ENCODE measurements around the gene ANXA11.
A peak's percentile ranks its signal among the peaks of the same experiment; 100 is the strongest.

The ANXA11 gene

GRCh38 chr10:80168162-80168511 lies 37.2 kb downstream of the ANXA11 start:
- no peak for DNase-seq
- TF ChIP-seq GATA1 (IDR thresholded peaks at IDR 0.05; ENCODE audit: low read depth, low read length): no peak
- TF ChIP-seq POLR2A (IDR thresholded peaks at IDR 0.05; ENCODE audit: low read length): no peak

GRCh38 chr10:80167471-80168161 lies 37.7 kb downstream of the ANXA11 start:
- TF ChIP-seq POLR2A (IDR thresholded peaks at IDR 0.05; ENCODE audit: low read length): no peak
- TF ChIP-seq GATA1 (IDR thresholded peaks at IDR 0.05; ENCODE audit: low read depth, low read length): no peak
- DNase-seq: no peak

- DNase-seq: no peak
- no peak for TF ChIP-seq POLR2A (IDR thresholded peaks at IDR 0.05; ENCODE audit: low read length)
- no peak for TF ChIP-seq GATA1 (IDR thresholded peaks at IDR 0.05; ENCODE audit: low read depth, low read length)
Observed at GRCh38 chr10:80166581-80167470, 38.5 kb downstream of the ANXA11 start.

- TF ChIP-seq POLR2A (IDR thresholded peaks at IDR 0.05; ENCODE audit: low read length) (no peak), GATA1 (IDR thresholded peaks at IDR 0.05; ENCODE audit: low read depth, low read length) (no peak)
- DNase-seq: no peak
Observed at GRCh38 chr10:80165173-80165572, 40.2 kb downstream of the ANXA11 start.

- DNase-seq: no peak
- TF ChIP-seq POLR2A (IDR thresholded peaks at IDR 0.05; ENCODE audit: low read length) (no peak), GATA1 (IDR thresholded peaks at IDR 0.05; ENCODE audit: low read depth, low read length) (no peak)
Observed at GRCh38 chr10:80164596-80164995, 40.7 kb downstream of the ANXA11 start.

GRCh38 chr10:80163741-80164341 lies 41.5 kb downstream of the ANXA11 start:
- DNase-seq: no peak
- TF ChIP-seq POLR2A (IDR thresholded peaks at IDR 0.05; ENCODE audit: low read length) (no peak), GATA1 (IDR thresholded peaks at IDR 0.05; ENCODE audit: low read depth, low read length) (no peak)

GRCh38 chr10:80161321-80162083 lies 43.8 kb downstream of the ANXA11 start:
- TF ChIP-seq POLR2A (IDR thresholded peaks at IDR 0.05; ENCODE audit: low read length) (no peak), GATA1 (IDR thresholded peaks at IDR 0.05; ENCODE audit: low read depth, low read length) (no peak)
- DNase-seq: peak; percentile 7 to 16

GRCh38 chr10:80160361-80161320 lies 44.7 kb downstream of the ANXA11 start:
- DNase-seq: no peak
- TF ChIP-seq GATA1 (IDR thresholded peaks at IDR 0.05; ENCODE audit: low read depth, low read length) (no peak), POLR2A (IDR thresholded peaks at IDR 0.05; ENCODE audit: low read length) (no peak)

GRCh38 chr10:80159166-80159873 lies 46.0 kb downstream of the ANXA11 start:
- no peak for TF ChIP-seq GATA1 (IDR thresholded peaks at IDR 0.05; ENCODE audit: low read depth, low read length)
- TF ChIP-seq POLR2A (IDR thresholded peaks at IDR 0.05; ENCODE audit: low read length): no peak
- DNase-seq: no peak

GRCh38 chr10:80158598-80159127 lies 46.7 kb downstream of the ANXA11 start:
- TF ChIP-seq GATA1 (IDR thresholded peaks at IDR 0.05; ENCODE audit: low read depth, low read length) (no peak), POLR2A (IDR thresholded peaks at IDR 0.05; ENCODE audit: low read length) (no peak)
- DNase-seq: no peak

- DNase-seq: no peak
- no peak for TF ChIP-seq GATA1 (IDR thresholded peaks at IDR 0.05; ENCODE audit: low read depth, low read length)
- no peak for TF ChIP-seq POLR2A (IDR thresholded peaks at IDR 0.05; ENCODE audit: low read length)
Observed at GRCh38 chr10:80158126-80158525, 47.2 kb downstream of the ANXA11 start.

GRCh38 chr10:80157561-80157960 lies 47.8 kb downstream of the ANXA11 start:
- no peak for TF ChIP-seq GATA1 (IDR thresholded peaks at IDR 0.05; ENCODE audit: low read depth, low read length)
- no peak for TF ChIP-seq POLR2A (IDR thresholded peaks at IDR 0.05; ENCODE audit: low read length)

More at GRCh38 chr10:80157561-80157960, 47.8 kb downstream of the ANXA11 start:
- no peak for DNase-seq
